GM18511 (cell line): ENCODE results near the gene BICD1.

Experiments
- ATAC-seq: cut with Tn5 transposase; IDR thresholded peaks from one replicate; pipeline ENCODE4 v1.9.1; 2021; ENCODE audit warnings: mild to moderate bottlenecking, moderate library complexity; ENCODE audit not compliant: unreplicated experiment

The BICD1 gene

GRCh38 chr12:32100888-32101287 lies 5.8 kb upstream of the BICD1 start:
- ATAC-seq = no peak

DNA sequence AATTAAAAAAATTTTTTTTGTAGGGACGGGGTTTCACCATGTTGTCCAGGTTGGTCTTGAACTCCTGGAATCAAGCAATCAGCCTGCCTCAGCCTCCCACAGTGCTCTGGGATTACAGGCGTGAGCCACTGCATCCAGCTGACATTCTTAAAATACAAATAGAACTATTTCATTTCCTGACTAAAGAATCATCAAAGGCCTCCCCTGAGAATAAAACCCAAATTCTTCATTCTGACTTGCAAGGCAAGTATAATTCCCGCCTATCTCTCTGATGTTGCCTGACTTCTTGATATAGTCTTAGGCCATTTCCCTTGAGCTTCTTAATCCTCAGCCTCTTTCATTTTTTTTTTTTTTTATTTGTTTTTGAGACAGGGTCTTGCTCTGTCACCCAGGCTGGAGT lies 4.4 kb upstream of the BICD1 start:
- ATAC-seq = no peak

GRCh38 chr12:32104572-32105355 lies 1.9 kb upstream of the BICD1 start:
- ATAC-seq = no peak

DNA sequence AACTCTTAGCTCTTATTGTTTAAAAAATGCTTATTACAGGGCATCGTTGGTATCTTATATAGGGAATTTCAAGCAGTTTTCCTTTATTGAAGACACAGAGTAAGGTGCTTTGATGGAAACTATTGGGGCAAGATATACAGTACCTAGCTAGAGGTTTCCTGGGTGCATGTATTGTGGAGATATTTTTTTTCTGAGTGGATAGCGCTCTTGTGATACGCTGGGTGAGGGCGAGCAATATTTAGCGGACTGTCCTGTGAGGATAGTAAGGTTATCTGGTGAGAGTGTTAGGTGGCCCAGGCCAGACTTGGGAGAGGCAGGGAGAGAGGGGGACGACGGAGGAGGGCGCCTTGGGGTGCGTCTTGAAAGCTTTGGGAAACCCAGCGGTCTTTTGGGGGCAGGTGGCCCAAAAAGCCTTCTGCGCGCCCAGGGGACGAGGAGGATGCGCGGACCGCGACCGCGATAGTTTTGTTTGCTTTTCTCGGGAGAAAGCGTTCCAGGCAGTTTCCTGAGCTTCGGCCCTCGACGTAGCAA lies 596 bp upstream of the BICD1 start:
- peak; percentile 5 for ATAC-seq

GRCh38 chr12:32107359-32108267 lies 966 bp downstream of the BICD1 start:
- peak; percentile 26 for ATAC-seq

GRCh38 chr12:32108787-32109186 lies 2.1 kb downstream of the BICD1 start:
- no peak for ATAC-seq

DNA sequence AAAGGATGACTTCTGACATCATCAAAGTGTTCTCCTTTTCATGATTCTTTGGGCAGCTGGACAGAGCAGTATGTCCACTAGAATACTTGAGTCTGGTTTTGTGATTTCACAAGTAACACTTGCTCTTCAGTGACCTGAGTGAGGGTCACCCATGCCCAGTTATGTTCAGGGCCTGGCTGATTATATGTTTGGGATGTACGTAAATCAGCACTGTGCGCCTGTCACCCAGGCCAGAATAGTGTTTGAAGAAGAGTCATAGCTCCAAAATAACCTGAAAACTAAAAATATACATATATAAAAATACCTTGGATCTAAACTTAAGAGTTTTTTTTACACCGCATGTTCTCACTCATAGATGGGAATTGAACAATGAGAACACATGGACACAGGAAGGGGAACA lies 3.8 kb downstream of the BICD1 start:
- no peak for ATAC-seq

DNA sequence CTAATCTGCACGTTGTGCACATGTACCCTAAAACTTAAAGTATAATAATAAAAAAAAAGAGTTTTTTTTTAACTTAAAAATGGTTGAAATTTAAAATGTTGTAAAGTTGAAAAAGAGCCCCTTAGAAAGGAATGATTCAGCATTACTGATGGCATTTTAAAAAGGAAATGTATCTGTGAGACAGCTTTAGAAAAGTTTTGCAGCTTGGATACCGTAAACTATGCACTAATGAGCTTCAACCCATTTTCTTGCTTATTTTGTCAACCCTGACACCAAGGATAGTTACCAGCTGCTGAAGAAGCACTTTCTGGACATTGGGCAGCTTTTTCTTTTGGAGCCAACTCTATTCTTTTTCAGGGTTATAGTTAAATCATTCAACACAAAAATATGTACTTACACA lies 4.3 kb downstream of the BICD1 start:
- ATAC-seq = no peak

DNA sequence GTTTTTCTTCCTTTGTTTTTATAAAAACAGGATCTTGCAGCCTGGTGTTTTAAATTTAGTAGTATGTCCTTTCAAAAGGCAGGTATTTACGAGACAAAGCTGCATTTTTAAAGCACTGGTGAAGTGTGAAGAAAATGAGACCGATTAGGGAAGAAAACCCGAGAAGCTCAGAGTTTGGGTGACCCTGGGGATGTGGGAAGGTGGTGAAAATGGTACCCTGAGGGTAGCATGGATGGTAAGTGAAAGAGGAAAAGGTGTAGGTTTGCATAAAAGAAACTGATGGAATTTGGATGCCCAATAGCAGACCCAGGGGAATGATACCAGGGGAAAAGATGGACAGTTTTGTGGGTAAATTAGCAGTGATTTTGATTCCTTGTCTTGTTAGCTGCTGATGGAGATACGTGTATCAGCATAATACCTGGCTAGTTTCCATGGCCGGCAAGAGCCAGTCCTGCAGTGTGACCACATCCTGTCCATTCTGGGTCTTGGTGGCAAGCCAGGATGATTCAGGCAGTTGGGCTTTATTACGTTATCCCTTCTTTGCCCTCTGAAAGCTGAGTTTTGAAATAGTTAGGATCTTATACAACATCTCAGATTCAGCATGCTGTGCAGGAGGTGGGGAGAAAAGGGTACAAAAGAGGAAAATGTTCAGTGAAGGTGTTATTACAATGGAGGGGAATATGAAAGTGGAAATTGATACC lies 8.9 kb downstream of the BICD1 start:
- peak; percentile 54 for ATAC-seq

DNA sequence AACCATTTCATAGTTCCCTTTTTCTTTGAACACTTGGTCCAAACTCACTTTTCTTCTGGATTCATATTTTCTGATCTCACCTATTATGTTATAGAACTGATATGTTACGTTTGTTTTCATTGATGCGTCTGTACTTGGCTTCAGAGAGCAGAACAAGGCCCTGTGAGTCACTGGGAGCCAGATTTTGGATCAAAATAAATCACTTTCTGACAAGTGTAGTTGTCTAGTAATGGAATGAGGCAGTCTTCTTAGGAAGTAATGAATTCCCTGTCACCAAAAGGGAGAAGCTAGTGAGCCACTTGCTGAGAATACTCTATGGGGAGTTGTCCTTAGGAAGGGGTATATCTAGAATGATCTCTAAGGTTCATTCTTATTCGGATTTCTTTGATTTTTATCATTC lies 10.2 kb downstream of the BICD1 start:
- no peak for ATAC-seq

DNA sequence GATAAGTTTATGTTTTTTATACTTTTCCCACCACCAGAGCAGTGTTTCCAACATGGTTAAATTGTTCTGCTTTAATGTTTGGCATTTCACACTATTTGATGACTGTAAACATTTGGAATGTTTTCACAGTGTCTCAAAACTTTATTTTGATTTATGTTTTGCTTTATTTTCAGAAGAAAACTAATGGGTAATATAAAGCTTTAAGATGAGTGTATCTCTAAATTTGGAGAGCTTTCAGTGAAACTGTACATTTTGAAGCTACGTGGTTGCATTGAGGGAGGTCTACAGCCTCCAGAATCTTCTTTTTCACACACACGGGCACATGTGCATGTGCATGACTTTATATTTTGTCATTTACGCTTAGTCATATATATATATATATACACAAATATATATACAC lies 10.7 kb downstream of the BICD1 start:
- no peak for ATAC-seq

GRCh38 chr12:32118806-32119205 lies 12.2 kb downstream of the BICD1 start:
- no peak for ATAC-seq

DNA sequence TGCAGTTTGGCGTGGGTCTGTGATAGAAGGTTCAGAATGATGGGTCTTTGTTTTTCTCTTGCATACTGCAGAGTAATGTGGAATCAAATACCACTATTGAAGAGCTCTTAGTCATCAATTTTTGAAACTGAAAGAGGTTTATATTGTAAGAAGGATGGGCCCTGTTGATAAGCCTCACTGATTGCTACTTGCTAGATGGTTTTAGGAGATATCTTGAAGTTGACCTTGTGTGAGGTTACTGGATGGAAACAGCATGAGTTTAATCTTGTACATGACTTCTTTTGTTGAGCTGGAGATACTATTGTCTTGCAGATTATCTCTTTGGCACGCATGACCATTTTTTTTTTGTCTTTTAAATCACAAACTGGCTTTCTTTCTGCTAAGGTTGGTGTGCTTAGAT lies 13.8 kb downstream of the BICD1 start:
- ATAC-seq = peak; percentile 90

DNA sequence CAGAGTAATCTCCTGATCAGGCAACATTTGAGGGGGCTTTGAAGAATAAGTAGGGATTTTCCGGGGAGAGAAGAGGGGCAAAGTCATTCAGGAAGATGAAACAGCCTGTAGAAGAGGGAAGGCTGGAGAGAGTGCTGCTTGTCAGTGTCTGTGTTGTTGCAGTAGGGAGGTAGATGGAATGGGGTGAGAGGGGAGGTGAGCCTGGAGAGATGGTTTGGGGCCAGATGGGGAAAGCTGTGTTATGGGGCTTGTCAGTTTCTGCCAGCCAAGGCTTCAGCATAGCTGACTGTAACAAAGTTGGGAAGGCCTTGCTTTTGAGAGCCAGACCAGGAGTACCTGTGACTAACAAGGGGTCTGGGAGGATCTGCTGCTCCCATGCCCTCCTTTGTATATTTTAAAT lies 18.0 kb downstream of the BICD1 start:
- no peak for ATAC-seq

DNA sequence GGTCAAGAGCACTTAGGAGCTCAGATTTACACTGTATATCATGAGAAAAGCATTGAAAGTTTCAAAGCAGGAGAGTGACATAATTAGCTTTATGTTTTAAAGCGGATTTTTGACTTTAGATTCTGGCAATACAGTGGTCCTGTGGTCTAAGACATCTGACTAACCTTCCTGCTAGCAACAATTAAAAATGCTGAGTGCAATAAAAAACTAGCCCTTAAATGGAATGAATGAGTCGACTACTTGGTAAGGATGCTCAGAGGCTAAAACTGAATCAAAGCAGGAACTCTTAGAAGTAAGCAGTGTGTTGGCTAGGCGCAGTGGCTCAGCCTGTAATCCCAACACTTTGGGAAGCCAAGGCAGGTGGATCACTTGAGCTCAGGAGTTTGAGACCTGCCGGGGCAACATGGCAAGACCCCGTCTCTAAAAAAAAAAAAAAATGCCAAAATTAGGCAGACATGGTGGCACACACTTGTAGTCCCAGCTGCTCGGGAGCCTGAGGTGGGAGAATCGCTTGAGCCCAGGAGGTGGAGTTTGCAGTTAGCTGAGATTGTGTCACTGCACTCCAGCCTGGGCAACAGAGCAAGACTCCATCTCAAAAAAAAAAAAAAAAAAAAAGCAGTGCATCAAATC lies 18.9 kb downstream of the BICD1 start:
- no peak for ATAC-seq

DNA sequence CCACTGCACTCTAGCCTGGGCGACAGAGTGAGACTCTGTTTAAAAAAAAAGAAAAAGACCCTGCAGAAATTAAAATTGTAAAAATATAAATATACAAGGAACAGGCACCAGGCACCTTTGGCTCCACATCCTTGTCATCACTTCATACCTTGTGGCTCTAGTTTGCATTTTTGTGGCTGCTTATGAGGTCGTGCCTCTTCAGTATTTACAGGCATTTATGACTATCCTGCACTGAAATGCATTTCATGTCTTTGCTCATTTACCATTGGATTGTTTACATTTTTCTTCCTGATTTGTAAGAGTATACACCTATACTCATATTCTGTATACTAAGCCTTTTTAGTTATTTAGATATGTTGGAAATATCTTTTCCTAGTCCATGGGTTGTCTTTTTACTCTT lies 20.1 kb downstream of the BICD1 start:
- no peak for ATAC-seq

DNA sequence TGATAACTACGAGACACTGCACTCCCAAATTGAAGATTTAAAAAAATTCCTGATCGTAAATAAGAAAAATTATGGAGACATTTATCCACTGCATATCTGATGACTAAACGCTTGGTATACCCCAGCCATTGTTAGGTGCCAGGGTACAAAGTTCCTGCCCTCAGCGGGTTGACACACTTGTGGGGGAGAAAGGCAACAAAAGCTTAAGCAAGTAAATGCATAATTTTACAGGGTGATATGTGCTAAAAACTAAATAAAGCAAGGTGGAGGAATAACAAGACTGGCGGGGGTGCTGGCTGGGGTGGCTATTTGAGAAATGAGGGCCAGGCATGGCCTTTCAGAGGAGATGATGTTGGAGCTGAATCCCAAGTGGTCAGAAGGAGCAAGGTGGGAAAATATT lies 25.0 kb downstream of the BICD1 start:
- ATAC-seq = no peak

- ATAC-seq = peak; percentile 66
Measured at GRCh38 chr12:32134101-32134888, 27.6 kb downstream of the BICD1 start.

- ATAC-seq = no peak
Measured at GRCh38 chr12:32135967-32136366, 29.3 kb downstream of the BICD1 start.

- ATAC-seq = no peak
Measured at GRCh38 chr12:32136404-32136803, 29.8 kb downstream of the BICD1 start.
